Ramos (cell line): Measurements from ENCODE around the gene METTL5.
"Not testable (repeated sequence)": the region's sequence is repeated elsewhere in the genome, so short reads cannot be mapped to it uniquely, and the experiment has no call there.

ENCODE experiments used
- in situ Hi-C: fragments of 300-500 bp; cut with MboI; formaldehyde crosslinking; loops from one replicate; pipeline ENCODE4 v1.14.3; 2022; ENCODE audit warnings: low sequenced_read_pairs; ENCODE audit not compliant: unreplicated experiment

METTL5 gene

GRCh38 chr2:169824373-169825333 is at the start of gene METTL5:
Gene METTL5 (minus strand): TSS chr2:169824905. CDS start chr2:169824597, 308 bp downstream.
- in situ Hi-C loops: no loop called here

GRCh38 chr2:169871994-169872393 is 47.3 kb upstream of the METTL5 start:
- in situ Hi-C loops: no loop called here

GRCh38 chr2:169871369-169871768 is 46.7 kb upstream of the METTL5 start:
- in situ Hi-C loops: not testable (repeated sequence)

DNA sequence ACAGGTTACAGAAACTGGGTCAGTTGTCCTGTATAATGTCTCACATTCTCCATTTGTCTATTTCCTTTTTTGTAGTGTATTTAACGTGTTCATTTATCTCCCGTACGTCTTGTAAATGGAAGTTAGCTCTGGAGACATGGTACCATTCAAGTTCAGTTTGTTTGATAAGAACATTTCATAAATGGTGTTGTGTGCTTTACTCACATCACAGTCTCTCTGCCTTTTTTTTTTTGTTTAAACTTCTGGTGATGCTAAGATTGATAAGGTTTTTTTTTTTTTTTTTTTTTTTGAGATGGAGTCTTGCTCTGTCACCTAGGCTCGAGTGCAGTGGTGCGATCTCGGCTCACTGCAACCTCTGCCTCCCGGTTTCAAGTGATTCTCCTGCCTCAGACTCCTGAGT is 44.2 kb upstream of the METTL5 start:
- in situ Hi-C loops: no loop called here

DNA sequence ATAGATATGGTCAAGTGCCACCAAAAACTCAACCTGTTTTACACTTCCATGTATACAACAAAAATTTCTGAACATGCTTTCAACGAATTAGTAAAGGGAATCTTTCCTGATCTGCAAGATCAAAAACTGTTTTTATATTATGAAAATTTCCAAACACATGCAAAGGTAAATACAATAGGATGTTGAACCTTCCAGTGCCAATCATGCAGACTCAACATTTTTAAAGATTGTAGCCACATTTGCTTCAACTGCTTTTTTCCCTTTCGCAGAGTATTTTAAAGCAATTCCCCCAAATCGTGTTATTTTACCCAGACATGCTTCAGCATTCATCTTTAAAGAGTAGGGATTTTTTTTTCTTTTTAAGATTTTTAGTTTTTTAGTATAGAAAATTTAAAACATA is 42.9 kb upstream of the METTL5 start:
- in situ Hi-C loops: no loop called here

DNA sequence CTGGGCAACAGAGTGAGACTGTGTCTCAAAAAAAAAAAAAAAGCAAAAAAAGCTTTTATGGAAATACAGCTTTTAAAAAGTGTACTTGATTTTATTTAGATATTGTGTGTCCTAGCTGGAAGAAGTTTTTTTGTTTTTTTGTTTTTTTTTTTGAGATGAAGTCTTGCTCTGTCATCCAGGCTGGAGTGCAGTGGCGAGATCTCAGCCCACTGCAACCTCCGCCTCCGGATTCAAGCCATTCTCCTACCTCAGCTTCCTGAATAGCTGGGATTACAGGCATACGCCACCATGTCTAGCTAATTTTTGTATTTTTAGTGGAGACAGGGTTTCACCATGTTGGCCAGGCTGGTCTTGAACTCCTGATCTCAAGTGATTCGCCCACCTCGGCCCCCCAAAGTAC is 41.5 kb upstream of the METTL5 start:
- in situ Hi-C loops: not testable (repeated sequence)

DNA sequence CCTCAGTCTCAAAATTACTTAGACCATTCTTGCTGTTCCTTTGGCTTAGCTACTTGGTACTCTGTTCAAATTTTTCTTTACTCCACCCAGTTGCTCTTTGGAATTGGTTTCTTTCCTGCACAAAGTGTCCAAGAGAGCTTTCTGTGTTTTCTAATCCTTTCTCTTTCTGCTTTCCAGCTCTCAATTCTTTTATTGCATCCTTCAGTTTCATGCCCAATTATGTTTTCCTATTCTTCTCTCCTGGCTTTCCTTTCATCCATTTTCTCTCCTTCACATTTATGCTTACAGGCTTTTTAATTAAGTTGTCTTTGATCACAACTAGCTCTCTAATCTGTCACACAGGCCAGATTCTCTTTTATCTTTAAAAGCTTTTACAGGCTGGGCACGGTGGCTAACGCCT is 40.8 kb upstream of the METTL5 start:
- in situ Hi-C loops: no loop called here

GRCh38 chr2:169862816-169863215 is 38.1 kb upstream of the METTL5 start:
- in situ Hi-C loops: no loop called here

- in situ Hi-C loops: no loop called here
Measured at GRCh38 chr2:169860149-169860548, 35.4 kb upstream of the METTL5 start.

GRCh38 chr2:169859423-169859822 is 34.7 kb upstream of the METTL5 start:
- in situ Hi-C loops: no loop called here

DNA sequence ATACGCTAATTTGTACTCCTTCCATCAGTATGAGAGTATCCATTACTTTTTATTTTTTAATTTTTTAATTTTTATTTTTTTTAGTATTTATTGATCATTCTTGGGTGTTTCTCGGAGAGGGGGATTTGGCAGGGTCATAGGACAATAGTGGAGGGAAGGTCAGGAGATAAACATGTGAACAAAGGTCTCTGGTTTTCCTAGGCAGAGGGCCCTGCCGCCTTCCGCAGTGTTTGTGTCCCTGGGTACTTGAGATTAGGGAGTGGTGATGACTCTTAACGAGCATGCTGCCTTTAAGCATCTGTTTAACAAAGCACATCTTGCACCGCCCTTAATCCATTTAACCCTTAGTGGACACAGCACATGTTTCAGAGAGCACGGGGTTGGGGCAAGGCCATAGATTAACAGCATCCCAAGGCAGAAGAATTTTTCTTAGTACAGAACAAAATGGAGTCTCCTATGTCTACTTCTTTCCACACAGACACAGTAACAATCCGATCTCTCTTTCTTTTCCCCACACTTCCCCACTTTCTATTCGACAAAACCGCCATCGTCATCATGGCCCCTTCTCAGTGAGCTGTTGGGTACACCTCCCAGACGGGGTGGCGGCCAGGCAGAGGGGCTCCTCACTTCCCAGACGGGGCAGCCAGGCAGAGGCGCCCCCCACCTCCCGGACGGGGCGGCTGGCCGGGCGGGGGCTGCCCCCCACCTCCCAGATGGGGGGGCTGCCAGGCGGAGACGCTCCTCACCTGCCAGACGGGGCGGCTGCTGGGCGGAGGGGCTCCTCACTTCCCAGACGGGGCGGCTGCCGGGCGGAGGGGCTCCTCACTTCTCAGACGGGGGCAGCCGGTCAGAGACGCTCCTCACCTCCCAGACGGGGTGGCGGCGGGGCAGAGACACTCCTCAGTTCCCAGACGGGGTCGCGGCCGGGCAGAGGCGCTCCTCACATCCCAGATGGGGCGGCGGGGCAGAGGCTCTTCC is 30.9 kb upstream of the METTL5 start:
- in situ Hi-C loops: not testable (repeated sequence)

- in situ Hi-C loops: no loop called here
Measured at GRCh38 chr2:169853041-169853668, 28.4 kb upstream of the METTL5 start.

GRCh38 chr2:169849710-169850109 is 25.0 kb upstream of the METTL5 start:
- in situ Hi-C loops: no loop called here

DNA sequence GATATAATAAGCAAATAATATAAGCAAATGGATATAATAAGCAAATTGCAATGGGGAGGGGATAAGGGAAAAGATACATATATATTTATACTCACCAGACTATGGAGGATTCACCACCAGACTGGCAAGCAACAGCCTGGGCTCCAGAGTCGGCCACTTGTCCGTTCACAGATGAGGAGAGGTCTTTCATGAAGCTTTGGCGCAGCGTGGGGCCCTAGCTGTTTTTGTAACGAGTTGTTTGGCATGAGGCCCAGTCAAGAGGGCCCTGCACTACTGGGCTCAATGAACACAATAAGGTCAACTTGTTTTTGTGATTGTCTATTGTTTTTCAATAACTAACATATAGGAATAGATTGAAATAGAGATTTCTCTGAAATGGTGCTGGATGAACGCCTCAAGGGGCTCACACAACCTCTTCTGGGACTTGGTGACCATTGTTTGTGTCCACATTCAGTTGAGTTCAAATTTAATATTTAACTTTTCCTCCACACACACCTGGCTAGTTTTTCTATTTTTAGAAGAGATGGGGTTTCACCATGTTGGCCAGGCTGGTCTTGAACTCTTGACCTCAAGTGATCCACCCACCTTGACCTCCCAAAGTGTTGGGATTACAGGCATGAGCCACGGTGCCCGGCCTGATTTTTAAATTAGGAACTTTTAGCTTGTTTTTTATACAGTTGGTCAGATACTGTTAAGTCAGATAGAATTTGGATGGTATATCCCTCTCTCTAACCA is 24.4 kb upstream of the METTL5 start:
- in situ Hi-C loops: not testable (repeated sequence)

- in situ Hi-C loops: no loop called here
Measured at GRCh38 chr2:169845016-169845415, 20.3 kb upstream of the METTL5 start.

GRCh38 chr2:169841625-169842024 is 16.9 kb upstream of the METTL5 start:
- in situ Hi-C loops: not testable (repeated sequence)

DNA sequence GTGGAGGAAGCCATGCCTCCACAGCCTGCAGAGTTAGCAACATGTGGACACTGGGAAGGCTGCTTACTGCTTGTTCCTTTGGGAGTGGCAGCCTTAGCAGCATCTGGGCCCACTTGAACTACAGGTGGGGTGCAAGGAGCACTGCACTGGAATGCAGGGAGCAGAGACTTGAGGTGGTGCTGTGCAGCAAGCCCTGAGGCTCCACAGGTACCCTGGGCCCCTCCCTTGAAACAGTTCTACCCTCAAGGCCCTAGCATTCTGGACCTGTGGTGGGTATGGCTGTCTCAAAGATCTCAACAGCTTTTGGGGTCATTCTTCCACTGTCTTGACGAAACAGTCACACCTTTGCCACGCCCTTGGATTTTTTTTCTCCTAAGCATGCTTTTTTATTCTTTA is 16.0 kb upstream of the METTL5 start:
- in situ Hi-C loops: no loop called here

GRCh38 chr2:169839954-169840746 is 15.4 kb upstream of the METTL5 start:
- in situ Hi-C loops: no loop called here
